Progenitor cell of endocrine pancreas (in vitro differentiated cells): Measurements from ENCODE around the gene TTC21B. TPM values are rescaled to one million over a fixed set of nuclear protein-coding genes. Genes with fewer than 3 reads are reported as not detected.

Source experiments
- DNase-seq: peaks from one replicate; pipeline ENCODE4 v3.0.0; 2021; ENCODE audit warnings: low spot score; ENCODE audit not compliant: unreplicated experiment
- H3K27ac Mint-ChIP-seq: 2 replicates; pipeline ENCODE4 v1.8.0; 2021; ENCODE audit warnings: mild to moderate bottlenecking, moderate library complexity, mixed read lengths
- H3K27me3 Mint-ChIP-seq: 2 replicates; pipeline ENCODE4 v1.8.0; 2021; ENCODE audit warnings: mixed read lengths
- H3K36me3 Mint-ChIP-seq: 2 replicates; pipeline ENCODE4 v1.8.0; 2022; ENCODE audit warnings: mixed read lengths; ENCODE audit not compliant: insufficient read depth
- H3K4me1 Mint-ChIP-seq: 2 replicates; pipeline ENCODE4 v1.8.0; 2021; ENCODE audit warnings: low read depth, mixed read lengths
- H3K4me3 Mint-ChIP-seq: 2 replicates; pipeline ENCODE4 v1.8.0; 2021; ENCODE audit warnings: low read depth, mild to moderate bottlenecking, moderate library complexity, mixed read lengths
- H3K9me3 Mint-ChIP-seq: 2 replicates; pipeline ENCODE4 v1.8.0; 2021; ENCODE audit warnings: low read depth, mixed read lengths
- CTCF ChIP-seq: fragments of 200-600 bp; sonication (generic); IDR thresholded peaks from one replicate; pipeline ENCODE4 v1.5.0; 2021; ENCODE audit warnings: antibody characterized with exemption, mild to moderate bottlenecking; ENCODE audit not compliant: unreplicated experiment
- total RNA-seq: library from RNA; stranded (reverse); gene quantifications from 2 replicates; pipeline ENCODE4 v1.2.1, GENCODE V29; 2021

The TTC21B gene
- total RNA-seq, 1 donor from 2014 or later = 34.5 TPM

- Mint-ChIP-seq H3K4me3 (no peak overlapping the region), H3K9me3 (no peaks in the 10 kb centered on the region), H3K36me3 (peaks cover 15% of the 10 kb centered on the region), H3K27ac (no peak overlapping the region), H3K27me3 (no peaks in the 10 kb centered on the region), H3K4me1 (peaks cover 10% of the 10 kb centered on the region)
- no peak for TF ChIP-seq CTCF
- DNase-seq = no peak
These were observed 61.6 kb downstream of the TTC21B start for GRCh38 chr2:165891943-165892342.

- H3K36me3 Mint-ChIP-seq = peaks cover 15% of the 10 kb centered on the region
- DNase-seq = no peak
- no peak for TF ChIP-seq CTCF
- H3K27me3 Mint-ChIP-seq = no peaks in the 10 kb centered on the region
- H3K27ac Mint-ChIP-seq = no peak overlapping the region
- H3K4me1 Mint-ChIP-seq = peaks cover 10% of the 10 kb centered on the region
- no peaks in the 10 kb centered on the region for H3K9me3 Mint-ChIP-seq
- H3K4me3 Mint-ChIP-seq = no peak overlapping the region
These were observed 62.2 kb downstream of the TTC21B start for GRCh38 chr2:165891345-165891744.

GRCh38 chr2:165889798-165890197, 63.8 kb downstream of the TTC21B start:
- Mint-ChIP-seq H3K27me3 (no peaks in the 10 kb centered on the region), H3K4me1 (peaks cover 10% of the 10 kb centered on the region)
- no peak for TF ChIP-seq CTCF

GRCh38 chr2:165889158-165889557, 64.4 kb downstream of the TTC21B start:
- Mint-ChIP-seq H3K27ac (no peak overlapping the region), H3K4me1 (peaks cover 10% of the 10 kb centered on the region), H3K36me3 (peaks cover 20% of the 10 kb centered on the region), H3K27me3 (no peaks in the 10 kb centered on the region), H3K4me3 (no peak overlapping the region), H3K9me3 (no peaks in the 10 kb centered on the region)
- TF ChIP-seq CTCF = no peak
- no peak for DNase-seq

More at GRCh38 chr2:165889798-165890197, 63.8 kb downstream of the TTC21B start:
- DNase-seq = no peak
- H3K36me3 Mint-ChIP-seq = peaks cover 18% of the 10 kb centered on the region
- H3K9me3 Mint-ChIP-seq = no peaks in the 10 kb centered on the region
- H3K27ac Mint-ChIP-seq = no peak overlapping the region
- H3K4me3 Mint-ChIP-seq = no peak overlapping the region

- Mint-ChIP-seq H3K9me3 (no peaks in the 10 kb centered on the region), H3K4me3 (no peak overlapping the region), H3K27me3 (no peaks in the 10 kb centered on the region), H3K4me1 (peaks cover 10% of the 10 kb centered on the region), H3K27ac (no peak overlapping the region), H3K36me3 (peaks cover 20% of the 10 kb centered on the region)
- no peak for TF ChIP-seq CTCF
- DNase-seq = no peak
These were observed 65.4 kb downstream of the TTC21B start for GRCh38 chr2:165888171-165888570.
